ENCODE measurements around the gene TMEM40.
"Not testable (repeated sequence)": the region's sequence is repeated elsewhere in the genome, so short reads cannot be mapped to it uniquely, and the experiment has no call there.

Gene TMEM40

DNA sequence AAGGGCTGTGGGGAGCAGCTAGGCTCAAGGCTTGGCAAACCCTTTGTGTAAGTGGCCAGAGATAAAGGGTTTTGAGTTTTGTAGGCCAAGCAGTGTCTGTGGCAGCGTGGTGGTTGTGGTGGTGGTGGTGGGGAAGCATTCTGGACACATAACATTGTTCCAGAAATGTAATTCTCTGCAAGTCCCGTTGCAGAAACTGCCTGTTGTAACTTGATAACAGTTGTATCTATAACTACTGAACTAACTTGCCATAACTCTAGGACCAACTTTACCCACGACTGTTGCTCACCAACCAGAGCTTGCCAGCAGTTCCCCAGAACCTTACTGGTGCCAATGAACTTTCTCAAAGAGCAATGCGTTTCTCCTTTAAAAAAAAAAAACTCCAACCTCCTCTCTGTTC, 18.1 kb upstream of the TMEM40 start:
- no peak for DNase-seq (ENCODE audit: extremely low read depth in 1 of 2, low read depth in 1 of 2)

DNA sequence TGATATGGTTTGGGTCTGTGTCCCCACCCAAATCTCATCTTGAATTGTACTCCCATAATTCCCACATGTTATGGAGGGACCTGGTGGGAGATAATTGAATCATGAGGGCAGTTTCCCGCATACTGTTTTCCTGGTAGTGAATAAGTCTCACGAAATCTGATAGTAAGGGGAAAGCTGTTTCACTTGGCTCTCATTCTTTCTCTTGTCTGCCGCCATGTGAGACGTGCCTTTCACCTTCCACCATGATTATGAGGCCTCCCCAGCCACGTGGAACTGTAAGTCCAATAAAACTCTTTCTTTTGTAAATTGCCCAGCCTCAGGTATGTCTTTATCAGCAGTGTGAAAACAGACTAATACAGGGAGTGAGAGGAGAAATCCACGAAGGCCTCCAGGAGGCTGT, 16.9 kb upstream of the TMEM40 start:
- not testable (repeated sequence) for DNase-seq (ENCODE audit: extremely low read depth in 1 of 2, low read depth in 1 of 2)

DNA sequence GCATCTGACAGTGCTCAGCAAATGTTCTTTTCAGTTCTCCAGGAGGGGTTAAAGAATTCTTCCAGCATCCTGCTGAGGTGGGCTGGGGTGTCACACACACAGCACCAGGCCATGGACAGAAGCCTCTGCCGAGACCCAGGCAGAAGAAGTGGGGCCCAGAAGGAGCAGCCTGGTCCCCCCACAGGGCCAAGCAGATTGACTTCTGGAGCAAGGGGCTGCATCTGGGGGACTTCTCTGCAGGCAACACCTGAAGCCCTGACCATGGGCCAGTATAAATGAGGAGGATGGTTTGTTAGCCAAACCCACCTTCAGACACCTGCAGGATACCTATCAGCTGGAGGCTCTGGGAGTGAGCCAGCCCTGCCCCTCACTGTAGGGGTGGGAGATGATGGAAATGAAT, 16.2 kb upstream of the TMEM40 start:
- DNase-seq (ENCODE audit: extremely low read depth in 1 of 2, low read depth in 1 of 2) = no peak

DNA sequence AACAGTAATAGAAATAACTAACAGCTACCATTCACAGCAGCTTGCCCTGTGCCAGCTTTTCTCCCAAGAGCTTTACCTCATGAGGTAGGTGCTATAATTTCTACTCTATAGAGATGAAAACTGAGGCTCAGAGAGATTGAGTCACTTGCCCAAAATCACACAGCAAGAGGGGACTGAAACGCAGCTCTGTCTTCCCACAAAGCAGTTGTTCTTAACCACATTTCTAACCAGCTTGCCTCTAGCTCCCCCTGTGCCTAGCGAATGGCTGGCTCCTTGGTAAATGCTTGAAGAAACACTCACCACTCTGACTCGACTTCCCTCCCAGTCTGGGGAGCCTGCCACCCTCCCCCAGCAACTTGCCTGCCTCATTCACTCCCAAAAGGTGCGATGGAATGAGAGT, 15.6 kb upstream of the TMEM40 start:
- no peak for DNase-seq (ENCODE audit: extremely low read depth in 1 of 2, low read depth in 1 of 2)

DNA sequence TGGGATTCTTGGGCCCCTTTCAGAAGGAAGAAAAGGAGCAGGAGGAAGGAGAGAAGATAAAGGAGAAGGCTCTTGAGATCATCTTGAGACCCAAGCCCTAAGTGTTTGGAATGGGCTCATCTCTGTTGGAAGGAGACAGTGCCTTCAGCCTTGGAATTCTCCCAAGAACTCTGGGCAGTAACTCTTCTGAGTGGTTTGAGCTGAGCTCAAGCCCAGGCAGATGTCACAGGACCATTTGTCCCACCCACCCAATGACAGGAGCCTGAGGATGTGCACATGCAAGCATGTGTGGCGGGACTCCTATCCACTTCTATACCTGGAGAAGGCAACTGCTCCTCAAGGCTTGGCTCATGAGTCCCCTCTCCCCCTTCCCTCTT, 14.6 kb upstream of the TMEM40 start:
- DNase-seq (ENCODE audit: extremely low read depth in 1 of 2, low read depth in 1 of 2) = no peak

DNA sequence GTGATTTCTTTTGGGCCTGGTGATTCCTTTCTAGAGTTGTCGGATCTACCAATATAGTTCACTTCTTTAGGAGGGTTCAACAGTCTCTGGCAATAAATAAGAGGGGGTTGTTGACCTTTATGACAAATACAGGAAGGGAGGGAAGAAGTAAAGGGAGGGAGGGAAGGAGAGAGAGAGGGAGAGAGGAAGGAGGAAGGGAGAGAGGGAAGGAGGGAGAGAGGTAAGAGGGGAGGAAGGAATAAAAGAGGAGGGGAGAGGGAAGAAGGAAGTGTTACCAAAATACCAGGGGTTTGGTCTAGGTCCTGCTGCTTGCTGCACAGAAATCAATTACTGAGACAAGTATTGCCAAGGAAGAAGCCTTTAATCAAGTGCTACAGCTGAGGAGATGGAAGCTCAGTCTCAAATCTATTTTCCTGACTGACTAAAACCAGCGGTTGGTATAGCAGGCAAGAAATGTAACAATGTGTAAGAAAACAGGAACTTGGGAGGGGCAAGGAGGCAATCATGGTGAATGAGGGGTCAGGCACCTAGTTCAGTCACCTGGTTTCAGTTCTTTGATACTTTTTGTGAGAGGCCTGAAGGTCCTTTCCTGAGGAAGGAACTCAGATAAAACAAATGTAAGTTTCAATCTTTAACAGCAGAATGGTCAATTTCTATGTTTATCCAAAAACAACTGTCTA, 14.1 kb upstream of the TMEM40 start:
- no peak for DNase-seq (ENCODE audit: extremely low read depth in 1 of 2, low read depth in 1 of 2)

DNA sequence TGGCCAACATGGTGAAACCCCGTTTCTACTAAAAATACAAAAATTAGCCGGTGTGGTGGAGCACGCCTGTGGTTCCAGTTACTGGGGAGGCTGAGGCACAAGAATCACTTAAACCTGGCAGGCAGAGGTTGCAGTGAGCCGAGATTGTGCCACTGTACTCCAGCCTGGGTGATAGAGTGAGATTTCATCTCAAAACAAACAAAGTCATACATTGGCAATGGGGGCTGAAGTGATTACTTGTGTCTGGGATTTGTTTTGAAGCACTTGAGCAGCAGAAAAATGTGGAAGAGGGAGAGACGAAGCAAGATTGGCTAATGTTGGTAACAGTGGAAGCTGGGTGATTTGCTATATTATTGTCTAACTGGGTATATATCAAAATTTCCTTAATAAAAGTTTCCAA, 13.4 kb upstream of the TMEM40 start:
- no peak for DNase-seq (ENCODE audit: extremely low read depth in 1 of 2, low read depth in 1 of 2)

DNA sequence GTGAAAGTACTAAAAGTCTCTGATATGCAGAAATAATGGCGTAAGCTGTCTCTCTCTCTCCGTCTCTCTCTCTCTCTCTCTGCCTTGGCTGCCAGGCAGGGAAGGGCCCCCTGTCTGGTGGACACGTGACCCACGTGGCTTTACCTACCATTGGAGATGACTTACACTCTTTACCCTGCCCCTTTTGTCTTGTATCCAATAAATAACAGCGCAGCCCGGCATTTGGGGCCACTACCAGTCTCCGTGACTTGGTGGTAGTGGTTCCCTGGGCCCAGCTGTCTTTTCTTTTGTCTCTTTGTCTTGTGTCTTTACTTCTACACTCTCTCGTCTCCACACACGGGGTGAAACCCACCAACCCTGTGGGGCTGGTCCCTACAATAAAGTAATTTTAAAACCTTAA, 12.2 kb upstream of the TMEM40 start:
- DNase-seq (ENCODE audit: extremely low read depth in 1 of 2, low read depth in 1 of 2) = no peak

DNA sequence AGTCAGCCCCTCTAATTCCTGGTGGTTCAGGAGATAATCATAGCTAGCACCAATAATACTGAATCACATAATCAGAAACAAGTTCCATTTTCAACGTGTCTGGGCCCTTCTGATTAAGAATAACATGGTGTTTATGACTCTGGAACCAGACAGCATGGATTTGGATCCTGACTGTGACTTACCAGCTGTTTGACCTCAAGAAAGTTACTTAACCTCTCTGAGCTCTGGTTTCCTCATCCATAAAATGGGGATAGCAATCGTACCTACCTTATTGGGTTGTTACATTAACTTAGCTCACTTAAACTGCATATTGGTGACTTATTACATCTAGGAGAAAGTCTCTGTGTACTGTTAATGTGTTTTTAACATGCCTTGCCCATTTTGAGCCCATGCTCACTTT, 10.7 kb upstream of the TMEM40 start:
- DNase-seq (ENCODE audit: extremely low read depth in 1 of 2, low read depth in 1 of 2) = no peak

DNA sequence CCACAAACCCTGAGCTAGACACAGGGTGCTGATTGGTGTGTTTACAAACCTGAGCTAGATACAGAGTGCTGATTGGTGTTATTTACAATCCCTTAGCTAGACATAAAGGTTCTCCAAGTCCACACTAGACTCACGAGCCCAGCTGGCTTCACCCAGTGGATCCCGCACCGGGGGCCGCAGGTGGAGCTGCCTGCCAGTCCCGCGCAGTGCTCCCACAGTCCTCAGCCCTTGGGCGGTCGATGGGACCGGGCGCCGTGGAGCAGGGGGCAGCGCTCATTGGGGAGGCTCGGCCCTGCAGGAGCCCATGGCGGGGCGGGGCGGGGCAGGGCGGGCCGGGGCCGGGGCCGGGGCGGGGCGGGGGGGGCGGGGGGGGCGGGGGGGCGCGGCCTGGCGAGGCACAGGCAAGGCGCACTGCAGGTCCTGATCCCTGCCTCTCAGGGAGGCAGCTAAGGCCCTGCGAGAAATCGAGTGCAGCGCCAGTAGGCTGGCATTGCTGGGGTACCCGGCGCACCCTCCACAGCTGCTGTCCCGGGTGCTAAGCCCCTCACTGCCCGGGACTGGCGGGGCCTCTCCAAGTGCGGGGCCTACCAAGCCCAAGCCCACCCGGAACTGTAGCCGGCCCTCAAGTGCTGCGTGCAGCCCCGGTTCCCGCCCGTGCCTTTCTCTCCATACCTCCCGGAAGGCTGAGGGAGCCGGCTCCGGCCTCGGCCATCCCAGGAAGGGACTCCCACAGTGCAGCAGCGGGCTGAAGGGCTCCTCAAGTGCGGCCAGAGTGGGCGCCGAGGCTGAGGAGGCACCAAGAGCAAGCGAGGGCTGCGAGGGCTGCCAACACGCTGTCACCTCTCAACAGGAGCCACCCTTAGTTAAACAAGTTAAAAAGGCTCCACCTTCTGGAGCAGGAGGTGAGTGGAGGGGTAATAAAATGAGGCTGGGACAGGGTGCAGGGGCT, 9.8 kb upstream of the TMEM40 start:
- no peak for DNase-seq (ENCODE audit: extremely low read depth in 1 of 2, low read depth in 1 of 2)

DNA sequence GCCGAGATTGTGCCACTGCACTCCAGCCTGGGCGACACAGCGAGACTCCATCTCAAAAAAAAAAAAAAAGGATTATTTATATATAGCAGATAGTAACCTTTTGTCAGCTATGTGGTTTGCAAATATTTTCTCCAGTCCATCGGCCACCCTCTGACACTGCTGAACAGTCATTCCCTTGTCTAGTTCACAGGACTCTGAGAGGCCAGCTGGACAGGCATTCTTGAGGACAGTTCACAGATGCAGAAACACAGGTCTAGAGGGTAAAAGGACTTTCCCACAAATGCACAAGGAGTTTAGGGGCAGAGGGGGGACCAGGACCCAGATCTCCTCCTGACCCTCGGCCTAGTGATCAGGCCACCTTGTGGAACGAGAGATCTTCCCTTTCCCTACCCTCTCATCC, 7.5 kb upstream of the TMEM40 start:
- no peak for DNase-seq (ENCODE audit: extremely low read depth in 1 of 2, low read depth in 1 of 2)

DNA sequence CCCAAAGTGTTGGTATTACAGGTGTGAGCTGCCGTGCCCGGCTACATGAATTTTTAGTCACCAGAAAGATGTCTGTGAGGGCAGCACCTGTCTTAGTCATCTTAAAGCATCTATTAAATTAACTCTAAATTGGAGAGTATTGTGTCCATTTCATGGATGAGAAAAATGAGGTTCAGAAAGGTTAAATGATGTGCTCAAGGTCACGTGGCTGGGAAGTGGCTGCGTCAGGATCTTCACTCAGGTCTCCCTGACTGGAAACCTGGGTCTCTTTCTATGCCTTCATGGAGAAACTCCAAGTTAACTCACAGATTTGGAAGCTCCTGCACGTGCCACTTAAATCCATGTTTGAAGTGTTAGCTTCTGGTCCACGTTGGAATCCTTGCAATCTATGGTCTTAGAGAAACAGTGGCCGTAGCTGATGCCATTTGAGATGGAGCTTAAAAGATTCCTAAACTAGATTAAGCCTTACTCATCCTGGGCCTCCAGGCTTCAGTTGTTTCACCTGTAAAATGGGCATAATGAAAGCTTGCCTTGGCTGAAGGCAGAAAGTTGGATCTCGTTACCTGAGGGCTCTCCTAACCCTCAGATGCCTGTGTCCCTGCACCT, 5.2 kb upstream of the TMEM40 start:
- no peak for DNase-seq (ENCODE audit: extremely low read depth in 1 of 2, low read depth in 1 of 2)

DNA sequence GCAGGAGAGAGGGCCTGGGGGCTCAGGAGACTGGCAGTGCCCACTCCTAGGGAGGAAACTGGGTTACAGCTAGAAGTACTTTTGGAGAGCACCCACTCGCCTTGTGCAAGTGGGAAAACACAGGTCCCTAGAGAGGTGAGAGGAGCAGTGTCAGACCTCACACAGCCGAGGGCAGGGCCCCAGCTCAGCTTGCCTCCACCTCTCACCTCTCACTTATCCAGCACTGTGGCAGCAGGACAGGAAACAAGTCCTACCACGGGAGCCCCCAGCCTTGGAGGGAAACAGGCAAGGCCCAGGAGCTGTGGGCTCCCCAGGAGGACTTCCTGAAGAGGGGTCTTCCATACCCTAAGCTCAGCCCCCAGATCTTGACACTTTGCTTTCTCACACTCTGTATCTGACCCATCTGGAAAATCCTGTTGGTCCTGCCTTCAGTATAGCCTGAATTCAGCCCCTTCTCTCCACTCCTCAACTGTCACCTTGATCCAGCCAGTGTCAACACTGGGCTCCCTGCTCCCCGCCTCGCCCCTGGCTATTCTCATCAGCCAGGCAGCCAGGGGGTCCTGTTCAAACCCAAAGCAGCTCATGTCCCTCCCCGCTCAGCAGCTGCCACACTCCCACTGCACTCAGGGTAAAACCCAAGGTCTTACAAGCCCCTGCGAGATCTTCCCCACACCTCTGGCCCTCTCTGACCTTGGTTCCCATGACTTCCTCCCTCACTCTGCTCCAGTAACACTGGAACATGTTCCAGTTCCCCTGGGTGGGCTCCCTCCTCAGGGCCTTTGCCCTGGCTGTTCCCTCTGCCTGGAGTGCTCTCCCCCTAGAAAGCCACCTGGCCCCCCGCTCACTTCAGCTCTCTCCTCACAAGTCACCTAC, 870 bp upstream of the TMEM40 start:
- no peak for DNase-seq (ENCODE audit: extremely low read depth in 1 of 2, low read depth in 1 of 2)

DNA sequence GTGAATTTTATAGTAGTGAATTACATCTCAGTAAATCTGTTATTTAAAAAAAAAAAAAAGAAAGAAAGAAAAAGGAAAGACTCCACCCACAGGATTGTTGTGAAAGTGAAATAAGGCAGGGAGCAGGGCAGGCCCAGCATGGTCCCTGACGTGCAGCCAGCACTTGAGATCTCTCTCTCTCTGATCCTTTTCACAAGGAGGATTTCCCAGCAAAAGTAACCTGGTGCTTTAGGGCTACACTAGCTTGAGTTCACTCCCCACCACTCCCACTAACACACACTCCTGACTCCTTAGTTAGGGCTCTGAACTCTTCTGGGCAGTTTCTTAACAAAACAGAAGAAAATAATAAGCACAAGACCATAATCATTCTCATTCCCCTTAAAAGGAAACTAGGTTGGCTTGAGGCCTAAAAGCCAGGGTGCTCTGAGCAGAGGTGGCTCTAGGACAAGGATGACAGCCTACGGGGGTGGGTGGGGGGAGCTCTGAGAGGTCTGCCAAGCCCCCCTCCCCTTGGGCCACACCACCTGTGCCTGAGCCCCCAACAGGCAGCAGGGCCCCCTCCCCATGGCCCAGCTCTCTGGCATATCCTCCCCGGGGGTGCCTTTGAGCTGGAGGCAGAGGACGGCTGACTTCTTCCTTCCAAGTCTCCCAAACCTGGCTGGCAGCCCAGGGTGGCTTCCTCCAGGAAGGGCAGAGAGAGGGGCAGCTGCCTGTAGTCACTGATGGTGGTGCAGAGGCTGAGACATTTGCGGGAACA, 856 bp downstream of the TMEM40 start:
- DNase-seq (ENCODE audit: extremely low read depth in 1 of 2, low read depth in 1 of 2) = no peak

DNA sequence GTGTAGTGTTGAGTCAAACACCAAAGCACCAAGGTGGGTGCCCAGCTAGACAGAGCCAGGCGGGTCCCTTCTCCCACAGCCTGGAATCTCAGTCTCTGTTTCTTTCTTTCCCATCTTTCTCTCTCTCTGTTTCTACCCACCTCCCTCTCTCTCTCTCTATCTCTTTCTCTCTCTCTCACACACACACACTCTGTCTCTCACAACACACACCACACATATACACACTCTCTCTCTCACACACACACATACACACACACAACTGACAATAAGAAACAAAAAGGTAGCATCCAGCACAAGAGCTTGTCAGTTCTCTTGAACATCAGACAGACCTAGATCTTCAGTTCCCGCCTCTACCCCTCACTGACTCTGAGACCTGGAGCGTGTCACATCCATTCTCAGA, 2.4 kb downstream of the TMEM40 start:
- no peak for DNase-seq (ENCODE audit: extremely low read depth in 1 of 2, low read depth in 1 of 2)

DNA sequence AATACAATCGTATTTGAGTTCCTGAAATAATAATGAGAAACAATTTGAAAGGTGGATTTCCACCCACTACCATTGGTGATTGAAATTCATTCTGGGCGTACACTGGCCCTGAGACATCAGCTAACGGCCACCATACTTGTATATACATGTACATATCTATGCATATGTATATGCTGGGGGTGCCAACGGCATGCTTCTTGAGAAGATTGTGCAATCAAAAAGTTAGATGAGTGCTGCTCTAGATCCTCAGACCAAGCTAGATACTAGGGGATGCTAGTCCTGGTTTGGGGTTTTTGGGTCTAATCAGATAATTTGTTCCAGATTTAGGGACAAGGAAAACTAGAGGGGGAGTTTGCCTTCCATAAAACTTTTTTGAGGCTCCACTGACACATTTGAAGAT, 2.9 kb downstream of the TMEM40 start:
- DNase-seq (ENCODE audit: extremely low read depth in 1 of 2, low read depth in 1 of 2) = no peak

DNA sequence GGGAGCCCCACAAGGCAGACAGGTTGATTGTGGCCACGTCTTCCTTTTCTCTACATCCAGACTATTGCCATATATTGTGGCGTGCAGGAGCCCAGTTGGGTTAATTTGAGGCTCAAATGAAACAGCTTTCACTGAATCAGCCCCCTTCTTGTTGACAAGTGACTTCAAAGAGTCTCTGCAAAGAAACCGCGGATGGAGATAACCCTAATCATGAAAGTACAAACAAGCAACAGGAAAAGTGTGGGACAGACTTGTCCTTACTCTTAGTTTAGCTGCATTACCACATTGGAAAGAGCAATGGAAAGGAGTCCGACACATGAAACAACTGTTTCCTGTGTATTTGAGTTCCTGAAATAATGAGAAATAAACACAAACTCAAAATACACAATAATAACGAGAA, 3.3 kb downstream of the TMEM40 start:
- DNase-seq (ENCODE audit: extremely low read depth in 1 of 2, low read depth in 1 of 2) = no peak

DNA sequence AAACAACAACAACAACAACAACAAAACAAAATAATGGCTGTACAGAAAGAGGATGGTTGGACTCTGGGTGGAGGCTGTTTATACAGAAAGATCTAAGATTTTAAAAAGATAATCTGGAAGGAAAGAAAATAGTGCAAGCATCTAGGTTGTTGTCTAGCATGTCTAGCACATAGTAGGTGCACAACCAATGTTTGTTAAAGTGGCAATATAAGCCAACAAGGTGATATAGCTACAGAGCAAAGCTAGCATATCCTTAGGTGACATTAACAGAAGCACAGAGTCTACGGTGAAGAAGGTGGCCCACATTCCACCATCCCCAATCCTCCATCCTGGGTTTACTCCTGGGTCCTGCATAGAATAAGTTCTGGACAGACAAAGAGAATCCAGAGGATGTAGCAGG, 4.7 kb downstream of the TMEM40 start:
- no peak for DNase-seq (ENCODE audit: extremely low read depth in 1 of 2, low read depth in 1 of 2)

DNA sequence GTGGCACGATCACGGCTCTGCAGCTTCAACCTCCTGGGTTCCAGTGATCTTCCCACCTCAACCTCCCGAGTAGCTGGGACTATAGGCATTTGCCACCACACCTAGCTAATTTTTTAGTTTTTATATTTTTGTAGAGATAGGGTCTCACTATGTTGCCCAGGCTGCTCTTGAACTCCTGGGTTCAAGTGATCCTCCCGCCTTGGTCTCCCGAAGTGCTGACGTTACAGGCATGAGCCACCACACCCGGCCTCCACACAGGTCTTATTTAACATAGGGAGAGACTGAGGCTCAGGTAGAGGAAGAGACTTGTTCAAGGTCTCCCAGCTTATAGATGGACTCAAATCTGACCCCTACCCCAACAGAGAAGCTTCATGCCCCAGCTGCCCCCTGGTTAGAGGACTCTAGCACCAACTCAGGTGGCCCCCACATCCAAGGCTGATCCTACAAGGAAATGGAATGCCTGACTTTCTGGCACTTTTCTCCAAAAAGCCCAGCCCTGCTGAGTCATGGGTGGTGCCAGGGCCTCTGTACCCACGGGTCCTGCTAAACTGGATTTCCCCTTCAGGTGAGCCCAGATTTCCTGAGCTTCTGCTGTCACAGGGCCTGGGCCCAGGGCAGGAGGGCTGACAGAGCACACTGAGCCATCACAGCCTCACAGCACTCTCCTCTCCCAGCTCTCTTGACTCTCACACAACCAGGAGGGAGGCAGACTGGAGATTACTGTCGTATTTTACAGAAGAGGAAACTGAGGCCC, 5.6 kb downstream of the TMEM40 start:
- no peak for DNase-seq (ENCODE audit: extremely low read depth in 1 of 2, low read depth in 1 of 2)

DNA sequence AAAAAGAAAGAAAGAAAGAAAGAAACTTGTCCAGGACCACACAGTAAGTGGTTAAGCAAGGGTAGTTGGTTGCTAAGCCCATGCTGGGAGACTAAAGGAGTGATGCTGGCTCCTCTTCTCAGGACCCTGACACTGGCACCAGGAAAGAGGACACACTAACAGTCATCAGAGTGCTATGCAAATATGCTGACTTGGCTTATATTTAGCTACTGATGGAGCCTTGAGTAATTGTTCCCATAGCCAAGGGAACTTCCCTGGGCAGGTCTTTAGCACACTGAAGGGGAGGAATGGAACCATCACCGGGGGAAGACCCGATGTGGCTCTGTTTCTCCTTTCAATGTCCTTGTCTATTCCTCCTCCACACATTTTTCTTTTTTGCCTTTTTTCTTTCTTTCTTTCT, 6.2 kb downstream of the TMEM40 start:
- no peak for DNase-seq (ENCODE audit: extremely low read depth in 1 of 2, low read depth in 1 of 2)

Data from stimulated activated CD8-positive, alpha-beta memory T cell treated with anti-CD3 and anti-CD28 coated beads, Interleukin-7, amount 100 ng/mL, for 48 hours (primary cell).